GM12891 (cell line): ENCODE results near the gene SOSTDC1.

Experiments
- DNase-seq: peaks from one replicate; pipeline ENCODE4 v3.0.0; 2011; ENCODE audit warnings: low spot score; ENCODE audit not compliant: insufficient read length
- FAIRE-seq: peaks from 2 replicates; lab custom pipeline; 2011; peaks lifted over from hg19 to GRCh38; lab: Jason Lieb, UNC
- PAX5 ChIP-seq: IDR thresholded peaks from 2 replicates; pipeline ENCODE4 v1.6.1; 2011; ENCODE audit warnings: low read length, moderate library complexity, mild to moderate bottlenecking; ENCODE audit not compliant: insufficient read depth, severe bottlenecking
- POLR2A ChIP-seq: IDR thresholded peaks from 2 replicates; pipeline ENCODE4 v1.6.1; 2011; ENCODE audit warnings: low read depth, low read length, control low read depth
- POLR2AphosphoS5 ChIP-seq: IDR thresholded peaks from 2 replicates; pipeline ENCODE4 v1.6.1; 2011; ENCODE audit warnings: low read depth, low read length, control low read depth
- POU2F2 ChIP-seq: IDR thresholded peaks from 2 replicates; pipeline ENCODE4 v1.6.1; 2011; ENCODE audit warnings: low read depth, mild to moderate bottlenecking, control low read depth, low read length, moderate library complexity
- SPI1 ChIP-seq: IDR thresholded peaks from 2 replicates; pipeline ENCODE4 v1.6.1; 2011; ENCODE audit warnings: low read depth, low read length, control low read depth
- TAF1 ChIP-seq: IDR thresholded peaks from 2 replicates; pipeline ENCODE4 v1.6.1; 2011; ENCODE audit warnings: low read depth, low read length, control low read depth

SOSTDC1 gene

DNA sequence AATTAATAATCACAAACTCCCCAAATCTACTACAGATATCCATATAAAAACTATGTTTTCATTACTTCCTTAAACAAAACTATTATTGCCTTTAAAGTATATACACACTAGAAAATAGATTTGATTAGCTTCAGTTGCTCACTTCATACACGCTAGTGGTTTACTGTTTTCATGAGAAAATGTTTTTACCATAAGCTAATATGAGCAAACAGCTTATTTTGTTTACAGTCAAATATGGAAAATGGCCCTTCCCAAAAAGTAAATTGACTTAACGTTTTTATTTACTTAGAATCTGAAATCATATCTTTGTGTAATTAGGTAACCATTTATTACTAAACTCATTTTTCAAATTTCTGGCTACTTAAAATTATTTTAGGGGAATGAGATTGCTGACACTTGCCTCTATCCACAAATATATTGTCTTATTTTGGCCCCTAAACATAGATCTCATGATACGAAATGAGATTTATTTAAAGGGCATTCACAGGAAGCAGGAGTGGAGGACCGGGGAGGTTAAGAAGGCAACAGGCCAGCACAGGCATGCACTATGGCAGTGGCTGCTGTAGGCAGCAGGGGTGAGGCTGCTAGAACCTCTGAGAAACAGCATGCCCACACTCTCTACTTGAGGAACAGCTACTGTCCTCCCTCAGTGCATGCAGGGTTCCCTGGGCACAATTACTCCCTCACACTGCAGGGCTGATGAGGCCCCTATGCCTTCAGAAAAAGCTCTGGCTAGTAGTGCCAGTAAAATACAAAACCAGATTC is 29.6 kb upstream of the SOSTDC1 start:
- no peak for DNase-seq
- FAIRE-seq, result no peak
- TF ChIP-seq TAF1 (no peak), PAX5 (no peak), POU2F2 (no peak), POLR2A (no peak), SPI1 (no peak), POLR2AphosphoS5 (no peak)

DNA sequence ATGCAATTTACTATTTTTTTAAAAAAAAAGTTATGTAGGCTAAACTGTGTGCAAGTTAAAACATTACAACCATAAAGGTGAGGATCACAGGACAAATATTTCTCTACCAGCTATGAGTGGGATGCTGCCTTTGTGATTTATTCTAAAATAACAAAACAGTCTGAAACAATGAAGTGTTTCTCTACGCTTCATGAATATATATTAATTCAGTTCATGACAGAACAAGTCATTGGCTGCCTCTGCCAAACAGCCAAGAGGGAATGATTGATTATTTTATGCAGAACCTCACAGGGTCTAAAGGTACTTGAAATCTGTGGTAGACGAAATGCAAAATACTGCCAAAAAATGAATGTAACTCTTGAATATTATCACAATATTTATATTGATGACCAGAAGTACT is 29.0 kb upstream of the SOSTDC1 start:
- DNase-seq (no peak), FAIRE-seq (no peak)
- no peak for TF ChIP-seq POLR2AphosphoS5
- TF ChIP-seq POU2F2, result no peak
- no peak for TF ChIP-seq POLR2A
- no peak for TF ChIP-seq TAF1
- TF ChIP-seq PAX5, result no peak
- no peak for TF ChIP-seq SPI1

DNA sequence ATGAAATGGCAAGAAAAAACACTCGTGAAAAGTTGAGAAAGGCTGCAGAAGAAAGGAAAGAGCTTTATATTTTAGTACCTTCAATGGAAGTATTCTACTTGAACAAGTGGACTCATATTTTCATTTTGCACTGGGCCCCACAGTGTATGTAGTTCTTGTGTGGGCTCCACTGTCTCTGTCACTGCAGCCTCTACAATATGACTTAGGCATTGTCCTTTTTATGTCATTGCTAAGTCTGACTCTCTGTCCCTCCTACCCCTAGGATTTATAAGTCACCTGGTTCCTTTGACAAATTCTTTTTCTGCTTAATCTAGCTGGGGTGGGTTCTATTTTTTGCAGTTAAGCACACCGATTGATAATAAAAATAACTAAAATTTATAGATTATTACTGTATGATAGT is 27.7 kb upstream of the SOSTDC1 start:
- no peak for FAIRE-seq
- no peak for DNase-seq
- TF ChIP-seq POLR2AphosphoS5 (no peak), POU2F2 (no peak), SPI1 (no peak), PAX5 (no peak), TAF1 (no peak), POLR2A (no peak)

DNA sequence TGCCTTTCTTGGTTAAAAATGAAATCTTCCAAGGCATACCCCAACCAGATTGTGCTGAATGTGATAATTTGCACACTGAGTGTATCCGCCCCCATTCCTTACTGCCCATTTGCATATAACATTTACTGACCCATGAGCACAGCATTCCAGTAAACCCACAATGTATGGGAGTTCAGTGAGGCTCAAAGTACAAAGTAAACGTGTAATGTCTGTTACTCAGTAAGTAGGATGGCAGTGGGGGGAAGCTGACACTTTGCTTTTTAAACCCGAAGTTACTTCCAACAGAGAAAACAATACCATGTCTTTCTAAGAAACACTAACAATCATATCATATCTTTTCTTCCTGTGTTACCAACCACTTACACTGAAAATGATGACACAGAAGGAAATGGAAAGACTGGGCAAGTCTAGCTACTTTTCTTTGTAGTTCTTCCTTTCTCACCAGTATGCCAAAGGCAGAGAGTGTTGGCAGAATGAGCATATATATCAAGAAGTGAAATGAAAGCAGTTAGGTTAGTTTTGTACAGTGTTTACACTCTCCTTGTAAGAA is 27.1 kb upstream of the SOSTDC1 start:
- no peak for DNase-seq

DNA sequence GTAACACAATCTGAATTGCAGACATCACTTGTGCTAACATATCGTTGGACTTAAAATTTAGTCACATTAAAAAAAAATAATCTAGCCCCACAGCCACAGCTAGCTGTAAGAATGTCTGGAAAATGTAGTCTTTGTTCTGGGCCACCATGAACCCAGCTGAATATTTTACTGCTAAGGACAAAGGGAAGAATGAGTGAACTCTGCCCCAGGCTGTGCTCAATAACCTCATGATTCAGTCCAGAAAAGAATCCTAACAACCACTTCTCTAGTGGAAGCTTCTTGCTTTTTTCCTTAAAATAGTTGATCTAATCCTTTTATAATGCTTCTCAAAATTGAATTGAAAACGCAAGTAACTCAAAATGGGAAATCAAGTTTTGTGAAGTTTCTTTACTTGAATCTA is 25.6 kb upstream of the SOSTDC1 start:
- FAIRE-seq (no peak), DNase-seq (no peak)
- no peak for TF ChIP-seq SPI1
- TF ChIP-seq POLR2AphosphoS5, result no peak
- no peak for TF ChIP-seq POLR2A
- TF ChIP-seq POU2F2, result no peak
- TF ChIP-seq TAF1, result no peak
- TF ChIP-seq PAX5, result no peak

More for the DNA sequence above, 27.1 kb upstream of the SOSTDC1 start:
- no peak for FAIRE-seq
- TF ChIP-seq POU2F2 (no peak), PAX5 (no peak), TAF1 (no peak), POLR2AphosphoS5 (no peak), SPI1 (no peak), POLR2A (no peak)

DNA sequence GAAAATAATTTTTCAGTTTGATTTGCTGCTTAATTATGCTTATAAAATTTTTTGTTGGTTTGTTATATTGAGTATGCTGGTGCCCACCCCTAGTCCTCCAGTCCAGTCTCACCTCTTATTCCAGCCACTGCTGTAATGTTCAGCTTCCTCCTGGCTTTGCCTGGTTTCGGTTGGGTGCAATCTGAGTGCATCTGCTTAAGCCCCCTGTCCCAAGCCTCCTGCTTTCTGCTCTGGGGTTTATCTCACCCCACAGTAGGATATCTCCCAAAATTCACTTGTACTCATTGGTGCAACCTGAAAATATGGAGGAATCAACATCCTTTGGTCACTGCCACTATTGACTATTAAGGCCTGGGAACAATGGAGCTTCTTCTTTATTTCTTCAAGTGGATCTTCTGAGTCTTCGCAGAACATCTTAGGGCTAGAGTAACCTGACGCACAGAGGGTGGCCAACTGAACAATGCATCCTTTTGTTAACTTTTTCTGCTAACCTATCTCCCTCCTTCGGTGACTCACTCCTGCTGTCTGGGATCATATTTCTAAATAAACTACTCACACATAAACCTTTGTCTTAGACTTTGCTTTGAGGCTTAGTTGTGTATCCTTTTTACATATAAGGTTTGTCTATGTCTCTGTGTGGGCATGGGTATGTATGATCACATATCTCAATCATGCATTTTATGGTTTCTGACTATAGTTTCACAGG is 19.1 kb upstream of the SOSTDC1 start:
- FAIRE-seq (no peak), DNase-seq (no peak)
- no peak for TF ChIP-seq POLR2AphosphoS5
- no peak for TF ChIP-seq TAF1
- TF ChIP-seq POU2F2, result no peak
- no peak for TF ChIP-seq PAX5
- TF ChIP-seq SPI1, result no peak
- TF ChIP-seq POLR2A, result no peak

DNA sequence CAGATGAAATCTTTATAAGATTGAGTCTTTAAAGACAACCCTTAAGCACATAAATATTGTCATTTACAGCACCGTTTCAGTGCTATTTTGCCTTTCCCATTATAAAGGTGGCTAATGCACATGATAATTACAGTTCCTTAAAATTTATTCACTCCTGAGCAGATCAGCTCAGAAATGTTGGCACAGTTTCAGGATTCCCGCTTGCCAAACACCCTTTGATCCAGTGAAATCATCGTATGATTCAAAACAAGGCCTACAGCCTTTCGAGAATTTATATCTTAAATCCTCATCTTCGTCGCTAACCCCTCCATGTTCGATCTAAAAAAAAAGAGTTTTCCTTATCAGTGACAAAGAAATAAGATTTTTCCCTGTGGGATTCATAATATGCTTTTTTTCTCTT is 14.1 kb upstream of the SOSTDC1 start:
- FAIRE-seq, result no peak
- TF ChIP-seq PAX5 (no peak), TAF1 (no peak), SPI1 (no peak), POLR2A (no peak), POU2F2 (no peak), POLR2AphosphoS5 (no peak)
- no peak for DNase-seq

DNA sequence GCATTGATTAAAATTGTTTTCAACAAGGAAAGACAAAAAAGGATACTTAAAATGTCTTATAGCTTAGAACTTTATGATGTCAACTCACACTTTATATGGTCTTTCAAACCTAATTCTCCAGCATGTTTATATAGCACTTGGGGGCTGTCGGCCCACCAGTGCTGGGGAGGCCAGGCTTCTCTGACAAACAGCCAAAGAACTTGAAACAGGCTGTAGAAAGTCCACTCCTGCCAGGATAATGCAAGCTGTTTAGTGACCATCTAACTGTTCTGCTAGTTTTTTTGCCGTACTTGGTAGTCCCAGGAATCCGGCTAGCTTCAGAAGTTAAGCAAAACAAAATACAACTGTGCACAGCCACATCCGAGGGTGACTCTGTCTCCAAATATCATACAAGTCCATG is 13.6 kb upstream of the SOSTDC1 start:
- DNase-seq (no peak), FAIRE-seq (no peak)
- TF ChIP-seq TAF1, result no peak
- no peak for TF ChIP-seq SPI1
- TF ChIP-seq POLR2AphosphoS5, result no peak
- no peak for TF ChIP-seq POLR2A
- no peak for TF ChIP-seq PAX5
- TF ChIP-seq POU2F2, result no peak

DNA sequence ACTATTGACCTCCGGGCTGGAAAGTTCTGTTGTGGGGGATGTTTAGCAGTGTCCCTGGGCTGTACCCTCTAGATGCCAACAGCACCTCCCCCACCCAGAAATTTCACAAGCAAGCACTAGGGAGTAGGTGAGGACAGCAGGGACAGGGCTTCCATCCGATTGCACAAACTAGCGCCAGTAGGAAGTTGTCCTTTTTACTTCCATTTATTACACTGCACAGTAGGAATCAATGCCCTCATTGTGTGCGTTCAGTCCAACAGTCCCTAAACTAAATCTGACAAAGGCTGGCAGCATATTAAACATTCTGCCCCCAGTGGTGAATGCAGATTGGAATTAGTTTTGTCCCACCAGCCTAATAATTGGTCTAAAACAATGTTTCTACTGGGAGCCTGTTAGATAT is 6.4 kb upstream of the SOSTDC1 start:
- FAIRE-seq (no peak), DNase-seq (no peak)
- TF ChIP-seq PAX5, result no peak
- TF ChIP-seq TAF1, result no peak
- no peak for TF ChIP-seq SPI1
- TF ChIP-seq POU2F2, result no peak
- no peak for TF ChIP-seq POLR2AphosphoS5
- no peak for TF ChIP-seq POLR2A
